CD4-positive, alpha-beta T cell treated with Interleukin-1 beta for 1 hour (primary cell): ENCODE data around the gene OPCML.
A peak's percentile ranks its signal among the peaks of the same experiment; 100 is the strongest.

Source experiments
- DNase-seq, 2 donors: peaks; one replicate each; pipeline ENCODE4 v3.0.0-alpha.2; 2020 to 2022

Gene OPCML

GRCh38 chr11:132771746-132772145 lies 760.6 kb downstream of the OPCML start:
- no peak for DNase-seq

GRCh38 chr11:132770829-132771530 lies 761.3 kb downstream of the OPCML start:
- DNase-seq = no peak

GRCh38 chr11:132763503-132763902 lies 768.8 kb downstream of the OPCML start:
- no peak for DNase-seq

GRCh38 chr11:132755934-132756333 lies 776.4 kb downstream of the OPCML start:
- no peak for DNase-seq

- no peak for DNase-seq
Observed at GRCh38 chr11:132751516-132752250, 780.6 kb downstream of the OPCML start.

- no peak for DNase-seq
Observed at GRCh38 chr11:132746305-132746704, 786.0 kb downstream of the OPCML start.

GRCh38 chr11:132745306-132745705 lies 787.0 kb downstream of the OPCML start:
- no peak for DNase-seq

- no peak for DNase-seq
Observed at GRCh38 chr11:132744771-132745170, 787.5 kb downstream of the OPCML start.

- no peak for DNase-seq
Observed at GRCh38 chr11:132743601-132744000, 788.7 kb downstream of the OPCML start.

GRCh38 chr11:132742929-132743328 lies 789.4 kb downstream of the OPCML start:
- DNase-seq = no peak

- DNase-seq = no peak
Observed at GRCh38 chr11:132734217-132734616, 798.1 kb downstream of the OPCML start.

- no peak for DNase-seq
Observed at GRCh38 chr11:132728026-132728425, 804.3 kb downstream of the OPCML start.

- DNase-seq = no peak
Observed at GRCh38 chr11:132721526-132721925, 810.8 kb downstream of the OPCML start.

GRCh38 chr11:132719684-132720083 lies 812.6 kb downstream of the OPCML start:
- DNase-seq = no peak

- DNase-seq = peak; percentile 34 to 47
Observed at GRCh38 chr11:132718711-132719671, 813.3 kb downstream of the OPCML start.

- DNase-seq = no peak
Observed at GRCh38 chr11:132717824-132718223, 814.5 kb downstream of the OPCML start.

- DNase-seq = no peak
Observed at GRCh38 chr11:132716037-132716436, 816.3 kb downstream of the OPCML start.

GRCh38 chr11:132714859-132715440 lies 817.4 kb downstream of the OPCML start:
- no peak for DNase-seq

GRCh38 chr11:132712466-132712865 lies 819.8 kb downstream of the OPCML start:
- DNase-seq = no peak

- no peak for DNase-seq
Observed at GRCh38 chr11:132704781-132705375, 827.4 kb downstream of the OPCML start.

- no peak for DNase-seq
Observed at GRCh38 chr11:132692891-132693290, 839.4 kb downstream of the OPCML start.

GRCh38 chr11:132691848-132692550 lies 840.3 kb downstream of the OPCML start:
- DNase-seq = no peak
